Gastroesophageal sphincter (tissue), 3 donors: ENCODE measurements around the gene SLC27A1.

ENCODE experiments used
- CTCF ChIP-seq, 4 experiments: fragments of 200-600 bp in 2 of 4; fragments of 450-650 bp in 2 of 4; sonication (generic) in 1 of 4; IDR thresholded peaks; one replicate each; pipeline ENCODE4 v1.5.1; 2017 to 2019; ENCODE audit warnings: antibody characterized with exemption in 4 of 4, mild to moderate bottlenecking in 2 of 4, moderate library complexity in 2 of 4
- POLR2A ChIP-seq, 2 donors: fragments of 450-650 bp; IDR thresholded peaks; one replicate each; pipeline ENCODE4 v1.6.1; 2017; ENCODE audit warnings: antibody characterized with exemption in 2 of 2, mild to moderate bottlenecking in 2 of 2, moderate library complexity in 1 of 2

GRCh38 chr19:17512574-17512939 is 42.2 kb downstream of the SLC27A1 start:
- no peak for TF ChIP-seq CTCF (IDR thresholded peaks at IDR 0.05)
- TF ChIP-seq POLR2A (IDR thresholded peaks at IDR 0.05), result no peak
